ENCODE measurements around the gene SNED1.
A peak's percentile ranks its signal among the peaks of the same experiment; 100 is the strongest.

The SNED1 gene

GRCh38 chr2:241070361-241070760 is 71.9 kb downstream of the SNED1 start:
- H3K9ac ChIP-seq (ENCODE audit: low read length), result no peak overlapping the region
- H3K27me3 ChIP-seq (ENCODE audit: control insufficient read depth, insufficient read depth, low read length), result no peaks in the 10 kb centered on the region
- no peaks in the 10 kb centered on the region for H3K36me3 ChIP-seq (ENCODE audit: control insufficient read depth, insufficient read depth, low read length)
- H3K9me3 ChIP-seq (ENCODE audit: control insufficient read depth, low read length), result no peaks in the 10 kb centered on the region
- no peak overlapping the region for H3K4me3 ChIP-seq (ENCODE audit: low read length)
- H3K4me1 ChIP-seq (ENCODE audit: control insufficient read depth, insufficient read depth, low read length), result no peaks in the 10 kb centered on the region

- H3K9me3 ChIP-seq (ENCODE audit: control insufficient read depth, low read length), result no peaks in the 10 kb centered on the region
- H3K9ac ChIP-seq (ENCODE audit: low read length), result no peak overlapping the region
- H3K4me1 ChIP-seq (ENCODE audit: control insufficient read depth, insufficient read depth, low read length), result no peaks in the 10 kb centered on the region
- H3K27me3 ChIP-seq (ENCODE audit: control insufficient read depth, insufficient read depth, low read length), result no peaks in the 10 kb centered on the region
- no peaks in the 10 kb centered on the region for H3K36me3 ChIP-seq (ENCODE audit: control insufficient read depth, insufficient read depth, low read length)
- no peak overlapping the region for H3K4me3 ChIP-seq (ENCODE audit: low read length)
Measured at GRCh38 chr2:241070811-241071676, 72.6 kb downstream of the SNED1 start.

GRCh38 chr2:241071677-241072111 is 73.3 kb downstream of the SNED1 start:
- no peaks in the 10 kb centered on the region for H3K27me3 ChIP-seq (ENCODE audit: control insufficient read depth, insufficient read depth, low read length)
- H3K4me3 ChIP-seq (ENCODE audit: low read length), result no peak overlapping the region
- no peaks in the 10 kb centered on the region for H3K9me3 ChIP-seq (ENCODE audit: control insufficient read depth, low read length)
- no peaks in the 10 kb centered on the region for H3K4me1 ChIP-seq (ENCODE audit: control insufficient read depth, insufficient read depth, low read length)
- H3K9ac ChIP-seq (ENCODE audit: low read length), result no peak overlapping the region
- H3K36me3 ChIP-seq (ENCODE audit: control insufficient read depth, insufficient read depth, low read length), result no peaks in the 10 kb centered on the region

- Histone ChIP-seq H3K4me1 (ENCODE audit: control insufficient read depth, insufficient read depth, low read length) (no peaks in the 10 kb centered on the region), H3K27me3 (ENCODE audit: control insufficient read depth, insufficient read depth, low read length) (no peaks in the 10 kb centered on the region), H3K9ac (ENCODE audit: low read length) (no peak overlapping the region), H3K36me3 (ENCODE audit: control insufficient read depth, insufficient read depth, low read length) (no peaks in the 10 kb centered on the region), H3K9me3 (ENCODE audit: control insufficient read depth, low read length) (no peaks in the 10 kb centered on the region), H3K4me3 (ENCODE audit: low read length) (no peak overlapping the region)
Measured at GRCh38 chr2:241072151-241072550, 73.7 kb downstream of the SNED1 start.

GRCh38 chr2:241072553-241073165 is 74.2 kb downstream of the SNED1 start:
- no peaks in the 10 kb centered on the region for H3K4me1 ChIP-seq (ENCODE audit: control insufficient read depth, insufficient read depth, low read length)
- H3K36me3 ChIP-seq (ENCODE audit: control insufficient read depth, insufficient read depth, low read length), result no peaks in the 10 kb centered on the region
- no peak overlapping the region for H3K9ac ChIP-seq (ENCODE audit: low read length)
- H3K9me3 ChIP-seq (ENCODE audit: control insufficient read depth, low read length), result no peaks in the 10 kb centered on the region
- no peak overlapping the region for H3K4me3 ChIP-seq (ENCODE audit: low read length)
- no peaks in the 10 kb centered on the region for H3K27me3 ChIP-seq (ENCODE audit: control insufficient read depth, insufficient read depth, low read length)

- no peaks in the 10 kb centered on the region for H3K9me3 ChIP-seq (ENCODE audit: control insufficient read depth, low read length)
- H3K27me3 ChIP-seq (ENCODE audit: control insufficient read depth, insufficient read depth, low read length), result no peaks in the 10 kb centered on the region
- H3K9ac ChIP-seq (ENCODE audit: low read length), result no peak overlapping the region
- H3K36me3 ChIP-seq (ENCODE audit: control insufficient read depth, insufficient read depth, low read length), result no peaks in the 10 kb centered on the region
- H3K4me1 ChIP-seq (ENCODE audit: control insufficient read depth, insufficient read depth, low read length), result no peaks in the 10 kb centered on the region
- no peak overlapping the region for H3K4me3 ChIP-seq (ENCODE audit: low read length)
Measured at GRCh38 chr2:241073166-241074064, 75.0 kb downstream of the SNED1 start.

- Histone ChIP-seq H3K4me3 (ENCODE audit: low read length) (no peak overlapping the region), H3K27me3 (ENCODE audit: control insufficient read depth, insufficient read depth, low read length) (no peaks in the 10 kb centered on the region), H3K36me3 (ENCODE audit: control insufficient read depth, insufficient read depth, low read length) (no peaks in the 10 kb centered on the region), H3K9ac (ENCODE audit: low read length) (no peak overlapping the region), H3K9me3 (ENCODE audit: control insufficient read depth, low read length) (no peaks in the 10 kb centered on the region), H3K4me1 (ENCODE audit: control insufficient read depth, insufficient read depth, low read length) (no peaks in the 10 kb centered on the region)
Measured at GRCh38 chr2:241074065-241074818, 75.8 kb downstream of the SNED1 start.

GRCh38 chr2:241074901-241075540 is 76.6 kb downstream of the SNED1 start:
- Histone ChIP-seq H3K27me3 (ENCODE audit: control insufficient read depth, insufficient read depth, low read length) (no peaks in the 10 kb centered on the region), H3K9me3 (ENCODE audit: control insufficient read depth, low read length) (no peaks in the 10 kb centered on the region), H3K36me3 (ENCODE audit: control insufficient read depth, insufficient read depth, low read length) (no peaks in the 10 kb centered on the region)

GRCh38 chr2:241080405-241081189 is 82.2 kb downstream of the SNED1 start:
- no peak overlapping the region for H3K9ac ChIP-seq (ENCODE audit: low read length)
- H3K9me3 ChIP-seq (ENCODE audit: control insufficient read depth, low read length), result no peaks in the 10 kb centered on the region
- H3K4me1 ChIP-seq (ENCODE audit: control insufficient read depth, insufficient read depth, low read length), result no peaks in the 10 kb centered on the region
- no peaks in the 10 kb centered on the region for H3K27me3 ChIP-seq (ENCODE audit: control insufficient read depth, insufficient read depth, low read length)
- no peak overlapping the region for H3K4me3 ChIP-seq (ENCODE audit: low read length)
- H3K36me3 ChIP-seq (ENCODE audit: control insufficient read depth, insufficient read depth, low read length), result no peaks in the 10 kb centered on the region

More at GRCh38 chr2:241074901-241075540, 76.6 kb downstream of the SNED1 start:
- H3K4me3 ChIP-seq (ENCODE audit: low read length), result no peak overlapping the region
- H3K9ac ChIP-seq (ENCODE audit: low read length), result no peak overlapping the region
- no peaks in the 10 kb centered on the region for H3K4me1 ChIP-seq (ENCODE audit: control insufficient read depth, insufficient read depth, low read length)

- no peaks in the 10 kb centered on the region for H3K36me3 ChIP-seq (ENCODE audit: control insufficient read depth, insufficient read depth, low read length)
- peak overlapping the region; percentile 14 for H3K9ac ChIP-seq (ENCODE audit: low read length)
- no peak overlapping the region for H3K4me3 ChIP-seq (ENCODE audit: low read length)
- H3K4me1 ChIP-seq (ENCODE audit: control insufficient read depth, insufficient read depth, low read length), result no peaks in the 10 kb centered on the region
- H3K9me3 ChIP-seq (ENCODE audit: control insufficient read depth, low read length), result no peaks in the 10 kb centered on the region
- H3K27me3 ChIP-seq (ENCODE audit: control insufficient read depth, insufficient read depth, low read length), result no peaks in the 10 kb centered on the region
Measured at GRCh38 chr2:241081190-241081642, 82.8 kb downstream of the SNED1 start.
